ENCODE results near the gene SLC7A14. TPM values are rescaled to one million over a fixed set of nuclear protein-coding genes. Genes with fewer than 3 reads are reported as not detected.

The SLC7A14 gene
- total and polyA plus RNA-seq, 2 donors (not counting 3 experiments of a cell fraction or from before 2014, with no cell fraction given) = 0.07 to 0.57 TPM

DNA sequence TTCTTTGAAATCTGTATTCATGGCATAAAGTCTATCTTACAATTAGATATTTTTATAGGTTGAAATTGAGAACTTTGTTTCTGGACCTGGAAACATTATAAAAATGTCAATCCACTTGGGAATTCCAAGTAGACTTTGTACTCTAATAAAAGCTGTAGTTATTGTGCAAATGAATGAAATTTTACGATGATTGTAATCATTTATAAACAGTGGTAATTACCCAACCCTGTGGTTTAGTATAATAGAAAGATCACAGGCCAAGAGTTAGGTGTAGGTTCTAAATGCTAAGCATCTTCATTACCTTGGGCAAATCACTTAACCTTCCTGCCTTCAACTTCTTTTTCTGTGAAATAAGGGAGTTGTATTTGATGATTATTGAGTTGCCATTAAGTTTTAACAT lies 13.2 kb upstream of the SLC7A14 start:
- H3K4me3 ChIP-seq (replicated peaks in 1 of 3; ENCODE audit: insufficient read depth in 1 of 3, low read depth in 1 of 3, low read length in 3 of 3) = no peak overlapping the region
- no peak for FAIRE-seq
- H3K4me2 ChIP-seq (ENCODE audit: insufficient read depth, low read length) = no peak overlapping the region
- no peak overlapping the region for H2AFZ ChIP-seq (ENCODE audit: low read depth, low read length)
- H3K9ac ChIP-seq (replicated peaks; ENCODE audit: extremely low read depth, insufficient read depth, low read length) = no peak overlapping the region
- H3K36me3 ChIP-seq (ENCODE audit: control insufficient read depth in 2 of 2, extremely low read depth in 1 of 2, insufficient read depth in 2 of 2, low read length in 2 of 2) = no peaks in the 10 kb centered on the region
- no peaks in the 10 kb centered on the region for H3K9me3 ChIP-seq (replicated peaks; ENCODE audit: control insufficient read depth, insufficient read depth, low read length)
- ChIA-PET POLR2A (no interaction called here), CTCF (interaction anchor here (1.1 to 1.2 kb wide), 3 partner anchors 10 to 212 kb away, joined by 3 to 4 read pairs (median 3); no protein-coding TSS in a partner anchor)
- BruUV-seq (replicated peaks) = no TSS peak
- no peaks in the 10 kb centered on the region for H3K4me1 ChIP-seq (ENCODE audit: control insufficient read depth, extremely low read depth, insufficient read depth, low read length)
- H3K9me1 ChIP-seq (replicated peaks; ENCODE audit: control insufficient read depth, extremely low read depth, insufficient read depth, low read length) = no peaks in the 10 kb centered on the region
- H3K27me3 ChIP-seq (ENCODE audit: control insufficient read depth in 2 of 2, insufficient read depth in 2 of 2, low read length in 2 of 2) = no peaks in the 10 kb centered on the region
- no peaks in the 10 kb centered on the region for H4K20me1 ChIP-seq (replicated peaks; ENCODE audit: control insufficient read depth, extremely low read depth, insufficient read depth, low read length)
- dilution Hi-C loops (cut with MboI; ENCODE audit: extremely low pct_ligation_motif_present, low sequenced_read_pairs) (no loop called here), intact Hi-C loops (cut with micrococcal nuclease) (no loop called here)
- DNase-seq (ENCODE audit: low read depth, low spot score) = no peak
- no peak overlapping the region for H3K27ac ChIP-seq (ENCODE audit: insufficient read depth, low read depth, low read length)
- no peaks in the 10 kb centered on the region for H3K79me2 ChIP-seq (ENCODE audit: control insufficient read depth, insufficient read depth, low read length)
- TF ChIP-seq, protein P1, sequence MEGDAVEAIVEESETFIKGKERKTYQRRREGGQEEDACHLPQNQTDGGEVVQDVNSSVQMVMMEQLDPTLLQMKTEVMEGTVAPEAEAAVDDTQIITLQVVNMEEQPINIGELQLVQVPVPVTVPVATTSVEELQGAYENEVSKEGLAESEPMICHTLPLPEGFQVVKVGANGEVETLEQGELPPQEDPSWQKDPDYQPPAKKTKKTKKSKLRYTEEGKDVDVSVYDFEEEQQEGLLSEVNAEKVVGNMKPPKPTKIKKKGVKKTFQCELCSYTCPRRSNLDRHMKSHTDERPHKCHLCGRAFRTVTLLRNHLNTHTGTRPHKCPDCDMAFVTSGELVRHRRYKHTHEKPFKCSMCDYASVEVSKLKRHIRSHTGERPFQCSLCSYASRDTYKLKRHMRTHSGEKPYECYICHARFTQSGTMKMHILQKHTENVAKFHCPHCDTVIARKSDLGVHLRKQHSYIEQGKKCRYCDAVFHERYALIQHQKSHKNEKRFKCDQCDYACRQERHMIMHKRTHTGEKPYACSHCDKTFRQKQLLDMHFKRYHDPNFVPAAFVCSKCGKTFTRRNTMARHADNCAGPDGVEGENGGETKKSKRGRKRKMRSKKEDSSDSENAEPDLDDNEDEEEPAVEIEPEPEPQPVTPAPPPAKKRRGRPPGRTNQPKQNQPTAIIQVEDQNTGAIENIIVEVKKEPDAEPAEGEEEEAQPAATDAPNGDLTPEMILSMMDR (IDR thresholded peaks at IDR 0.05; ENCODE audit: extremely low read depth in 1 of 2, insufficient read depth in 1 of 2, low read depth in 1 of 2, low read length in 2 of 2) = no peak
- TF ChIP-seq POLR2AphosphoS5 (IDR thresholded peaks at IDR 0.05; ENCODE audit: insufficient read depth, low read depth, low read length) (no peak), MYC (IDR thresholded peaks at IDR 0.05; ENCODE audit: low read depth, low read length) (no peak), POLR2A (IDR thresholded peaks at IDR 0.05; ENCODE audit: low read depth, low read length) (no peak), GATA2 (IDR thresholded peaks at IDR 0.05; ENCODE audit: insufficient read depth, insufficient read length, low read depth, low read length) (no peak), EZH2 (IDR thresholded peaks at IDR 0.05; ENCODE audit: borderline replicate concordance, low read depth, low read length, severe bottlenecking) (no peak), FOS (IDR thresholded peaks at IDR 0.05; ENCODE audit: borderline replicate concordance, insufficient read depth, low read length) (no peak), JUN (IDR thresholded peaks at IDR 0.05; ENCODE audit: borderline replicate concordance, insufficient read depth, insufficient read length, low read depth) (no peak)
- TF ChIP-seq, protein P2, sequence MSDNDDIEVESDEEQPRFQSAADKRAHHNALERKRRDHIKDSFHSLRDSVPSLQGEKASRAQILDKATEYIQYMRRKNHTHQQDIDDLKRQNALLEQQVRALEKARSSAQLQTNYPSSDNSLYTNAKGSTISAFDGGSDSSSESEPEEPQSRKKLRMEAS (IDR thresholded peaks at IDR 0.05; ENCODE audit: insufficient read depth, insufficient read length) = no peak
